ENCODE data around the gene FGF4. TPM values are rescaled to one million over a fixed set of nuclear protein-coding genes. Genes with fewer than 3 reads are reported as not detected.

FGF4 gene
- total RNA-seq, 1 experiment from 2014 or later = not detected

GRCh38 chr11:69731110-69731509, 44.0 kb downstream of the FGF4 start:
- no peak for TF ChIP-seq ELF1 (IDR thresholded peaks at IDR 0.05; ENCODE audit: borderline replicate concordance, low read depth)
- TF ChIP-seq CEBPB (IDR thresholded peaks at IDR 0.05; ENCODE audit: low read depth) = no peak
- TF ChIP-seq SIN3A (IDR thresholded peaks at IDR 0.05; ENCODE audit: low read depth) = no peak
- TF ChIP-seq EZH2 (IDR thresholded peaks at IDR 0.05) = no peak
- no peak for TF ChIP-seq ZFX (IDR thresholded peaks at IDR 0.05)
- no peak for TF ChIP-seq POLR2A (IDR thresholded peaks at IDR 0.05; ENCODE audit: borderline replicate concordance, extremely low read depth, insufficient read depth, insufficient read length)
- no peak for TF ChIP-seq TCF7L2 (IDR thresholded peaks at IDR 0.05; ENCODE audit: borderline replicate concordance, extremely low read depth, insufficient read depth, insufficient read length)
- TF ChIP-seq SP1 (IDR thresholded peaks at IDR 0.05; ENCODE audit: low read depth) = no peak
- TF ChIP-seq YY1 (IDR thresholded peaks at IDR 0.05; ENCODE audit: extremely low read depth, insufficient replicate concordance, low read depth, low read length) = no peak
- TF ChIP-seq EGR1 (IDR thresholded peaks at IDR 0.05; ENCODE audit: low read depth) = no peak
- TF ChIP-seq CTCF (IDR thresholded peaks at IDR 0.05 in 2 of 3, conservative IDR thresholded peaks at IDR 0.05 in 1 of 3; ENCODE audit: borderline replicate concordance in 1 of 3, insufficient read depth in 1 of 3, low read depth in 2 of 3, low read length in 2 of 3) = no peak
- TF ChIP-seq FOSL1 (IDR thresholded peaks at IDR 0.05; ENCODE audit: low read depth) = no peak
- no peak for TF ChIP-seq CBX3 (IDR thresholded peaks at IDR 0.05; ENCODE audit: low read depth)
- TF ChIP-seq ZNF274 (IDR thresholded peaks at IDR 0.05; ENCODE audit: low read depth, low read length) = no peak
- TF ChIP-seq JUND (IDR thresholded peaks at IDR 0.05) = no peak
- no peak for TF ChIP-seq RAD21 (IDR thresholded peaks at IDR 0.05; ENCODE audit: low read depth)
- TF ChIP-seq SRF (IDR thresholded peaks at IDR 0.05; ENCODE audit: low read depth) = no peak
- no TSS peak for BruUV-seq (replicated peaks)
- no peaks in the 10 kb centered on the region for H4K20me1 ChIP-seq (ENCODE audit: insufficient read depth)
- H3K9me3 ChIP-seq (ENCODE audit: control insufficient read depth in 1 of 2, insufficient read depth in 1 of 2, low read depth in 1 of 2, low read length in 2 of 2) = no peaks in the 10 kb centered on the region
- no peak overlapping the region for H3K9ac ChIP-seq (ENCODE audit: low read length)
- H3K27me3 ChIP-seq (ENCODE audit: insufficient read depth, low read length) = no peaks in the 10 kb centered on the region
- intact Hi-C loops (cut with micrococcal nuclease) = no loop called here
- peaks cover 0 to 9% of the 10 kb centered on the region in 2 experiments; a peak in 2 of 4 replicates for H3K4me1 ChIP-seq (ENCODE audit: control insufficient read depth in 1 of 2, insufficient read depth in 2 of 2, low read length in 2 of 2)
- no peak overlapping the region for H3K4me2 ChIP-seq (ENCODE audit: low read length)
- no peaks in the 10 kb centered on the region for H3K9me2 ChIP-seq (ENCODE audit: insufficient read depth)
- RAD21 ChIA-PET (ENCODE audit: low non-redundant PET in 1 of 2, low total read pairs in 2 of 2, uncharacterized antibody in 2 of 2, unreplicated experiment in 2 of 2) = no interaction called here
- H3K4me3 ChIP-seq (replicated peaks in 1 of 2; ENCODE audit: low read depth in 1 of 2, low read length in 2 of 2) = no peak overlapping the region
- DNase-seq (ENCODE audit: low read depth, low spot score) = no peak
- CTCF ChIA-PET = no interaction called here
- POLR2A ChIA-PET = no interaction called here
- H3K27ac ChIP-seq (ENCODE audit: low read depth, low read length) = no peak overlapping the region
- H3K36me3 ChIP-seq (ENCODE audit: control insufficient read depth in 1 of 2, insufficient read depth in 2 of 2, low read length in 2 of 2) = no peaks in the 10 kb centered on the region
- ATAC-seq = no peak
- no peak overlapping the region for H2AFZ ChIP-seq (ENCODE audit: low read depth, low read length, poor library complexity, severe bottlenecking)
- H3K79me2 ChIP-seq (ENCODE audit: insufficient read depth, low read length) = no peaks in the 10 kb centered on the region

Data from HCT116 (cell line).